Activated T-helper 1 cell treated with anti-CD3 and anti-CD28 coated beads, Interleukin-12 subunit alpha, Interleukin-12 subunit beta, Interleukin-2, Interleukin-4 antibody, amounts not matched to agents 30 ng/mL and 10 ng/mL and 1 ng/mL, durations not matched to agents 14 hours and 24 hours and 36 hours (primary cell): ENCODE measurements around the gene ZNF346. TPM values are rescaled to one million over a fixed set of nuclear protein-coding genes. Genes with fewer than 3 reads are reported as not detected.
"Not testable (repeated sequence)": the region's sequence is repeated elsewhere in the genome, so short reads cannot be mapped to it uniquely, and the experiment has no call there.

Experiments
- DNase-seq: peaks from one replicate; pipeline ENCODE4 v3.0.0; 2021; ENCODE audit warnings: low spot score
- H3K27ac Mint-ChIP-seq: one replicate; pipeline ENCODE4 v1.8.0; 2021; ENCODE audit warnings: mild to moderate bottlenecking, mixed read lengths
- H3K27me3 Mint-ChIP-seq: one replicate; pipeline ENCODE4 v1.8.0; 2022; ENCODE audit warnings: mild to moderate bottlenecking, moderate library complexity, mixed read lengths; ENCODE audit not compliant: insufficient read depth
- H3K36me3 Mint-ChIP-seq: one replicate; pipeline ENCODE4 v1.8.0; 2021; ENCODE audit warnings: low read depth, mixed read lengths
- H3K4me1 Mint-ChIP-seq: one replicate; pipeline ENCODE4 v1.8.0; 2021; ENCODE audit warnings: low read depth, mixed read lengths
- H3K4me3 Mint-ChIP-seq: one replicate; pipeline ENCODE4 v1.8.0; 2021; ENCODE audit warnings: mild to moderate bottlenecking, moderate library complexity, mixed read lengths
- H3K9me3 Mint-ChIP-seq: one replicate; pipeline ENCODE4 v1.8.0; 2021; ENCODE audit warnings: mixed read lengths
- intact Hi-C: fragments of 100-400 bp; cut with micrococcal nuclease; formaldehyde crosslinking; loops from one replicate; pipeline ENCODE4 v1.15.1; 2024
- total RNA-seq: library from RNA; stranded (reverse); gene quantifications from 2 replicates; pipeline ENCODE4 v1.2.3, GENCODE V29; 2022

The ZNF346 gene
- total RNA-seq, 1 donor from 2014 or later: 32.9 TPM

GRCh38 chr5:177044641-177045040, 22.1 kb downstream of the ZNF346 start:
- Mint-ChIP-seq H3K4me3 (no peak overlapping the region), H3K4me1 (peaks cover 6% of the 10 kb centered on the region), H3K27me3 (no peaks in the 10 kb centered on the region), H3K27ac (no peak overlapping the region), H3K36me3 (peaks cover 33% of the 10 kb centered on the region), H3K9me3 (no peaks in the 10 kb centered on the region)
- intact Hi-C loops: no loop called here
- DNase-seq: no peak

- Mint-ChIP-seq H3K36me3 (peaks cover 37% of the 10 kb centered on the region), H3K9me3 (no peaks in the 10 kb centered on the region), H3K4me1 (peaks cover 6% of the 10 kb centered on the region), H3K4me3 (no peak overlapping the region), H3K27me3 (no peaks in the 10 kb centered on the region), H3K27ac (no peak overlapping the region)
- intact Hi-C loops: no loop called here
- DNase-seq: no peak
Measured at GRCh38 chr5:177045631-177046030, 23.1 kb downstream of the ZNF346 start.

DNA sequence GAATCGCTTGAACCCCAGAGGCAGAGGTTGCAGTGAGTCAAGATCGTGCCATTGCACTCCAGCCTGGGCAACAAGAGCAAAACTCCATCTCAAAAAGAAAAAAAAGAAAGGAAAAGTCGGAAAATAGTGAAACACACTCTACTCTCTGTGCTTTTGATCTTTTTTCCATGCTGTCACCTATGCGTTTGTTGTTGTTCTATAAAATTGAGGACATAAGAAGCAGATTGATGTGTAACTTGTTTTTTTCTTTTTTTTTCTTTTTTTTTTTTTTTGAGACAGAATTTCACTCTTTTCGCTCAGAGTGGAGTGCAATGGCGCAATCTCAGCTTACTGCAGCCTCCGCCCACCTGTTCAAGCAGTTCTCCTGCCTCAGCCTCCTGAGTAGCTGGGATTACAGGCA, 26.0 kb downstream of the ZNF346 start:
- intact Hi-C loops, H3K9me3 Mint-ChIP-seq, H3K4me1 Mint-ChIP-seq, H3K27me3 Mint-ChIP-seq, H3K27ac Mint-ChIP-seq, DNase-seq, H3K4me3 Mint-ChIP-seq: not testable (repeated sequence)
- peaks cover 37% of the 10 kb centered on the region for H3K36me3 Mint-ChIP-seq

- H3K4me1 Mint-ChIP-seq: no peaks in the 10 kb centered on the region
- no peaks in the 10 kb centered on the region for H3K27me3 Mint-ChIP-seq
- H3K36me3 Mint-ChIP-seq: peaks cover 33% of the 10 kb centered on the region
- H3K27ac Mint-ChIP-seq: no peak overlapping the region
- no peak for DNase-seq
- intact Hi-C loops: no loop called here
- H3K4me3 Mint-ChIP-seq: no peak overlapping the region
- no peaks in the 10 kb centered on the region for H3K9me3 Mint-ChIP-seq
Measured at GRCh38 chr5:177049285-177049684, 26.8 kb downstream of the ZNF346 start.

GRCh38 chr5:177064500-177065277, 42.2 kb downstream of the ZNF346 start:
- Mint-ChIP-seq H3K27ac (no peak overlapping the region), H3K9me3 (no peaks in the 10 kb centered on the region), H3K27me3 (no peaks in the 10 kb centered on the region), H3K36me3 (peaks cover 37% of the 10 kb centered on the region), H3K4me3 (no peak overlapping the region), H3K4me1 (no peaks in the 10 kb centered on the region)
- DNase-seq: no peak
- intact Hi-C loops: no loop called here

- DNase-seq: no peak
- intact Hi-C loops: no loop called here
- Mint-ChIP-seq H3K27ac (no peak overlapping the region), H3K9me3 (no peaks in the 10 kb centered on the region), H3K4me1 (no peaks in the 10 kb centered on the region), H3K36me3 (peaks cover 34% of the 10 kb centered on the region), H3K4me3 (no peak overlapping the region), H3K27me3 (no peaks in the 10 kb centered on the region)
Measured at GRCh38 chr5:177065491-177065890, 43.0 kb downstream of the ZNF346 start.

DNA sequence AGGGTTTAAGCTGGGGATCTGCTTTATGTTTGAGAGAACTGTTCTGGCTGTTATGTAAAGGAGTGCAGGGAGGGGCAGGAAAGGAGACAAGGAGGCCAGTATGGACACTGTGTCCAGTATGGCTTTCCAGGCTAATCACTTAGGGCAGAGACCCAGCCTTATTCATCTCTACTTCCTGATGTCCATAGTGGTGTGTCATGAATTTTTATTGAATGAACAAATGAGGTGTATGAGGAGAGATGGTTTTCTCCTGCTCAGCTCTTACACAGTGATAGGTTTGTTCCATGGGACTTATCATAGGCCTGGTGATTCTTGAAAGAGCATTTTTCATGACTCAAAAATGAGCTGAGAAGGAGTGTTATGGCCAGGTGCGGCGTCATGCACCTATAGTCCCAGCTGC, 43.7 kb downstream of the ZNF346 start:
- no peaks in the 10 kb centered on the region for H3K4me1 Mint-ChIP-seq
- H3K9me3 Mint-ChIP-seq: no peaks in the 10 kb centered on the region
- intact Hi-C loops: no loop called here
- no peak overlapping the region for H3K4me3 Mint-ChIP-seq
- no peak for DNase-seq
- no peak overlapping the region for H3K27ac Mint-ChIP-seq
- peaks cover 38% of the 10 kb centered on the region for H3K36me3 Mint-ChIP-seq
- no peaks in the 10 kb centered on the region for H3K27me3 Mint-ChIP-seq

GRCh38 chr5:177067503-177067902, 45.0 kb downstream of the ZNF346 start:
- no peaks in the 10 kb centered on the region for H3K9me3 Mint-ChIP-seq
- H3K36me3 Mint-ChIP-seq: peaks cover 37% of the 10 kb centered on the region
- no peak overlapping the region for H3K27ac Mint-ChIP-seq
- H3K27me3 Mint-ChIP-seq: no peaks in the 10 kb centered on the region
- no peak overlapping the region for H3K4me3 Mint-ChIP-seq
- no peak for DNase-seq
- peaks cover 5% of the 10 kb centered on the region for H3K4me1 Mint-ChIP-seq
- intact Hi-C loops: no loop called here

DNA sequence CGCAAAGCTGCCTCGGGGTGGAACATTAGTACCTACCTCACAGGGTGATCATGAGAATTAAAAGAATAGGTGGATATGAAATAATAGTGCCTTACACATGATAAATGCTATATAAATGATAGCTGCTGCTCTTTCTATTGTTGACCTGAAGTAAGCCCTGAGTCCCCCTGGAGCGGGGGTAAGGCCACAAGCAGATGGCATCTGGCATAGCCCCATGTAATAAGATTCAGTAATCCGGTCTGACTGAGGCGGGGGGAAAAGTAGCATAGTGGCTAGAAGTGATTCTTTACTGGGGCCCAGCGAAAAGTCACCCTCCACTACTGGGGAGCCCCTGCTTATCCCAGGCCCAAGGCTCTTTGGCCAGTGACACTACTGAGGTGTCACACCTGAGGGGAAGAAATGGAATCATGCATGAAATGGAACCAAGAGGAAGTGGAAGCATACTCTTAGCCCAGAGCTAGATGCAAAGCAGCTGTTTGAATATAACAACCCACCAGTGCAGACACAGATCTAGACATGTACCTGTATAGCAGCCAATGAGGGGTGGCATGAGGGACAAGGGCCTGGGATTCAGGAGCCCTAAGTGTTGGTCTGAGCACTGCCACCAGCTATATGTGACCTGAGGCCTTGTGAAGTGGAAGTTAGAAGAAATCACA, 48.2 kb downstream of the ZNF346 start:
- no peak for DNase-seq
- no peak overlapping the region for H3K27ac Mint-ChIP-seq
- H3K4me1 Mint-ChIP-seq: peaks cover 5% of the 10 kb centered on the region
- H3K27me3 Mint-ChIP-seq: no peaks in the 10 kb centered on the region
- H3K4me3 Mint-ChIP-seq: no peak overlapping the region
- intact Hi-C loops: no loop called here
- no peaks in the 10 kb centered on the region for H3K9me3 Mint-ChIP-seq
- peaks cover 23% of the 10 kb centered on the region for H3K36me3 Mint-ChIP-seq

- H3K9me3 Mint-ChIP-seq: no peaks in the 10 kb centered on the region
- intact Hi-C loops: loop anchor here (1.0 kb wide), 1 partner anchor 40 kb away; no protein-coding TSS in a partner anchor
Measured at GRCh38 chr5:177071666-177072385, 49.3 kb downstream of the ZNF346 start.

DNA sequence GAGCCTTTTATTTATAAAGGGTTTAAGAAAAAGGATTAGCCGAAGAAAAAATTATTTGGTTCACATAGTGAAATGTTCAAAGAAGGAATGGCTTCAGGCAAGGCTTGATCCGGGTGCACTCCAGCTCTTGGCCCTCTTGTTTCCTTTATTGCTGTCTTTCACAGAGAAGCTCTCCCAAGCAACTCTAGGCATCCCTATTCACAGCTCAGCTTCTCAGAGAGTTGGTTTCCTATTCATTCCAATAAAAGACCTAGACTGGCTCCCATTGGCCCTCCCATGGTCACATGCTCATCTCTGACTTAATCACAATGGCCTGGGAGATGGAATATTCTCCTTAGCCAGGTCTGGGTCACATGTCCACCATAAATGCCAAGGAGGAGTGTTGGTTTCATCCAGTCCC, 54.8 kb downstream of the ZNF346 start:
- DNase-seq: no peak
- Mint-ChIP-seq H3K9me3 (no peaks in the 10 kb centered on the region), H3K27ac (no peak overlapping the region), H3K4me3 (no peak overlapping the region), H3K27me3 (peaks cover under 1% of the 10 kb centered on the region), H3K36me3 (peaks cover 4% of the 10 kb centered on the region), H3K4me1 (no peaks in the 10 kb centered on the region)
- intact Hi-C loops: no loop called here

More at GRCh38 chr5:177071666-177072385, 49.3 kb downstream of the ZNF346 start:
- H3K4me1 Mint-ChIP-seq: peaks cover 5% of the 10 kb centered on the region
- H3K36me3 Mint-ChIP-seq: peaks cover 19% of the 10 kb centered on the region
- no peaks in the 10 kb centered on the region for H3K27me3 Mint-ChIP-seq
- H3K27ac Mint-ChIP-seq: no peak overlapping the region
- H3K4me3 Mint-ChIP-seq: no peak overlapping the region
- DNase-seq: peak; percentile 49

DNA sequence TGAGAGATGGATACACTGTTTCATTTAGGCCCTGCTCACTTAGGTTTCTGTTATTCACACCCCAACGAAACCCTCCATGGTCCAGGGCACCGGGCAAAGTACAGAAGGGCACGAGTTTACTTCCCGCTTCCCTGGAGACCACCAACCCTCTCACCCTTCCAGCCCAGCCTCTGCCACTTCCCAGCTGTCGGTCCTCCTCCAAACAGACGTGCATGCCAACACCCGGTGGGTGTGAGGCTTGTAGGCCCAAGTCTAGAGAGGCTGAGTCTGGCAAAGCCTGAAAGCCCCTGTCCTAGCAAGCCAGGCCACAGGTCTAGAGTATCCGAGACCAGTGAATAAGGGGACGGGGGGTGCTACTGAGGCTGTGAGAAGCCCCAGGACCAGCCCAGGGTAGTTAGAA, 57.1 kb downstream of the ZNF346 start:
- Mint-ChIP-seq H3K27ac (no peak overlapping the region), H3K4me3 (no peak overlapping the region), H3K9me3 (no peaks in the 10 kb centered on the region), H3K36me3 (peaks cover 3% of the 10 kb centered on the region), H3K27me3 (peaks cover 17% of the 10 kb centered on the region), H3K4me1 (no peaks in the 10 kb centered on the region)
- no peak for DNase-seq
- intact Hi-C loops: no loop called here

- H3K36me3 Mint-ChIP-seq: peaks cover 3% of the 10 kb centered on the region
- H3K9me3 Mint-ChIP-seq: no peaks in the 10 kb centered on the region
- no peaks in the 10 kb centered on the region for H3K4me1 Mint-ChIP-seq
- intact Hi-C loops: no loop called here
- H3K4me3 Mint-ChIP-seq: no peak overlapping the region
- H3K27ac Mint-ChIP-seq: no peak overlapping the region
- H3K27me3 Mint-ChIP-seq: peaks cover 21% of the 10 kb centered on the region
- no peak for DNase-seq
Measured at GRCh38 chr5:177080265-177080664, 57.8 kb downstream of the ZNF346 start.
